Testis (tissue), 3 donors: ENCODE data around the gene AUTS2. TPM values are rescaled to one million over a fixed set of nuclear protein-coding genes. Genes with fewer than 3 reads are reported as not detected.

Experiments used
- DNase-seq: peaks from one replicate; pipeline ENCODE4 v3.0.0-alpha.2; 2019
- H3K27ac ChIP-seq, 2 donors: fragments of 200-600 bp; sonication (generic); one replicate each; pipeline ENCODE4 v1.5.1; 2019
- H3K27me3 ChIP-seq: fragments of 200-600 bp; sonication (generic); one replicate; pipeline ENCODE4 v1.5.1; 2019
- H3K36me3 ChIP-seq: fragments of 200-600 bp; sonication (generic); one replicate; pipeline ENCODE4 v1.5.1; 2017; ENCODE audit warnings: low read depth; ENCODE audit errors: missing control alignments
- H3K4me1 ChIP-seq: fragments of 200-600 bp; sonication (generic); one replicate; pipeline ENCODE4 v1.5.1; 2019
- H3K4me3 ChIP-seq, 2 donors: fragments of 200-600 bp; sonication (generic); one replicate each; pipeline ENCODE4 v1.5.1; 2017 to 2019
- H3K9me3 ChIP-seq: fragments of 200-600 bp; sonication (generic); one replicate; pipeline ENCODE4 v1.5.1; 2017
- POLR2A ChIP-seq: fragments of 450-650 bp; IDR thresholded peaks from one replicate; pipeline ENCODE4 v1.6.1; 2017; ENCODE audit warnings: antibody characterized with exemption, mild to moderate bottlenecking, moderate library complexity
- WGBS, 2 donors: methylation state at CpG; one replicate each; pipeline ENCODE4 v1.1.5; 2018; 5-methylcytosine and 5-hydroxymethylcytosine counted together
- intact Hi-C: fragments of 100-400 bp; cut with DNase I; formaldehyde crosslinking; loops from one replicate; pipeline ENCODE4 v1.15.1; 2023; ENCODE audit warnings: low total_unique reads
- polyA plus RNA-seq: library from polyadenylated mRNA; stranded (reverse); fragments of 350-450 nt; fragmentation: Illumina TruSeq; extraction: RNeasy Lipid Tissue Mini Kit (QIAGEN cat#74804); gene quantifications from one replicate; pipeline ENCODE4 v1.2.3, GENCODE V29; 2014; ENCODE audit warnings: low read depth, low replicate concordance; ENCODE audit not compliant: insufficient read depth
- total RNA-seq, 2 donors: library from RNA; depleted of rRNA; stranded (reverse); fragments of >200 nt; gene quantifications; one replicate each; pipeline ENCODE4 v1.2.3, GENCODE V29; 2016
- TF ChIP-seq, protein P1 (sequence below), 3 experiments: fragments of 450-650 bp in 2 of 3; fragments of 200-600 bp in 1 of 3; sonication (generic) in 1 of 3; IDR thresholded peaks; one replicate each; pipeline ENCODE4 v1.5.1; 2016 to 2019; ENCODE audit warnings: antibody characterized with exemption in 3 of 3, mild to moderate bottlenecking in 2 of 3, moderate library complexity in 1 of 3

AUTS2 gene
- total and polyA plus RNA-seq, 3 donors from 2014 or later = 21.3 to 75.5 (median 56.1) TPM

DNA sequence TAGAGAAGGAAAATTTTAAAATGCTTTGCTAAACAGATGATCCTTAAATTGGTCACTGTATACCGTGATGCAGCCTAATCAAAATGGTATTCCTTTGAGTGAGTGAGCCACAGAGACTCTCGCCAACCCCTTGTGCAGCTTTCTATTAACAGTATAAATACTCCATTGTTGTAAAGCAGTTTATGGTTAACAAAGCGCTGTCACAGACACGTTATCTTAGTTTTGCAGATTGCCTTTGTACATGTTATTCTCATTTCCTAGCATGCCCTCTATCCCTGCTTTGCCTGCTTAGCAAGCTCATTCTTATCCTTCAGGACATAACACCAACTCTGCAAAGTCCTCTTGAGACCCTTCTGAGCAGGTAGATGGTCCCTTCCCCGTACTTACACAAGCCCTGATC, 694.4 kb downstream of the AUTS2 start:
- no peaks in the 10 kb centered on the region for H3K36me3 ChIP-seq
- DNase-seq = no peak
- no peak overlapping the region for H3K27ac ChIP-seq
- intact Hi-C loops = no loop called here
- H3K4me1 ChIP-seq = no peaks in the 10 kb centered on the region
- H3K4me3 ChIP-seq = no peak overlapping the region
- H3K9me3 ChIP-seq = no peaks in the 10 kb centered on the region
- WGBS, 2 donors = 65 to 80% methylated on average over 5 of the region's 5 CpGs
- H3K27me3 ChIP-seq = no peaks in the 10 kb centered on the region
- TF ChIP-seq POLR2A = no peak
- TF ChIP-seq, protein P1, sequence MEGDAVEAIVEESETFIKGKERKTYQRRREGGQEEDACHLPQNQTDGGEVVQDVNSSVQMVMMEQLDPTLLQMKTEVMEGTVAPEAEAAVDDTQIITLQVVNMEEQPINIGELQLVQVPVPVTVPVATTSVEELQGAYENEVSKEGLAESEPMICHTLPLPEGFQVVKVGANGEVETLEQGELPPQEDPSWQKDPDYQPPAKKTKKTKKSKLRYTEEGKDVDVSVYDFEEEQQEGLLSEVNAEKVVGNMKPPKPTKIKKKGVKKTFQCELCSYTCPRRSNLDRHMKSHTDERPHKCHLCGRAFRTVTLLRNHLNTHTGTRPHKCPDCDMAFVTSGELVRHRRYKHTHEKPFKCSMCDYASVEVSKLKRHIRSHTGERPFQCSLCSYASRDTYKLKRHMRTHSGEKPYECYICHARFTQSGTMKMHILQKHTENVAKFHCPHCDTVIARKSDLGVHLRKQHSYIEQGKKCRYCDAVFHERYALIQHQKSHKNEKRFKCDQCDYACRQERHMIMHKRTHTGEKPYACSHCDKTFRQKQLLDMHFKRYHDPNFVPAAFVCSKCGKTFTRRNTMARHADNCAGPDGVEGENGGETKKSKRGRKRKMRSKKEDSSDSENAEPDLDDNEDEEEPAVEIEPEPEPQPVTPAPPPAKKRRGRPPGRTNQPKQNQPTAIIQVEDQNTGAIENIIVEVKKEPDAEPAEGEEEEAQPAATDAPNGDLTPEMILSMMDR (IDR thresholded peaks at IDR 0.05) = no peak

DNA sequence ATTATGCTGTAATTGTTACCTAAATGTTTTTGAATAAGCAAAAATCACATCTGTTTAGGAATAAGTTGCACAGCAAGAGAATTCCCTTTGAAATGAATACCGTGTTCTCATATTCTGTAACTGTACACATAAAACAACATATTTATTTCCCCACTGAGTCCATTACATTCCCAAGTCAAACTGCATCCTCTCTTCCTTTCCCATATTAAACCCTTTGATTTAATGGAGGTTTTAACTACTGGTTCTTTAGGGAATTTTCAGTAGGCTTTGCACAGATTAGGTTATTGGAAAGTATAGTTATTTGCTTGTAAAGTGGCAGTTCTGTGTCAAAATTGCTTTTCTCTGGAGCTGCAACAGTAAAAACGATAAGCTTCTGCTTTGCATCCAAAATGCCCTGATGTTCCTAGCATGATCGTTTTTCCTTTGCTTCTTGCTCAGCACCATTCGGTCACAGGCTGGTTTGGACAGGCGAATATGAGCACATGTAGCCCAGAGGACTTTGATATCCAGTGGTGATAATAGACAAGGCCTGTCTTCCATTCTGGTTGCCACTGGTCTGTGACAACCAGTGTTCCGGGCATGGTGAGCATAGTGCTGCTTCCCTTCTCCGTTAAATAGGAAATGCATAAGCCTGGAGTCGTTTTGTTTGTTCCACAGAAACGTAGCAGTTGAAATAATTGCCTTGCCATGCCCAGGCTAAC, 696.1 kb downstream of the AUTS2 start:
- Histone ChIP-seq H3K9me3 (no peaks in the 10 kb centered on the region), H3K4me1 (no peaks in the 10 kb centered on the region), H3K36me3 (no peaks in the 10 kb centered on the region), H3K27ac (no peak overlapping the region), H3K27me3 (no peaks in the 10 kb centered on the region), H3K4me3 (no peak overlapping the region)
- 88 to 92% methylated on average over 9 of the region's 9 CpGs for WGBS, 2 donors
- no peak for DNase-seq
- no peak for TF ChIP-seq POLR2A
- TF ChIP-seq, protein P1 (IDR thresholded peaks at IDR 0.05) = no peak
- intact Hi-C loops = no loop called here

DNA sequence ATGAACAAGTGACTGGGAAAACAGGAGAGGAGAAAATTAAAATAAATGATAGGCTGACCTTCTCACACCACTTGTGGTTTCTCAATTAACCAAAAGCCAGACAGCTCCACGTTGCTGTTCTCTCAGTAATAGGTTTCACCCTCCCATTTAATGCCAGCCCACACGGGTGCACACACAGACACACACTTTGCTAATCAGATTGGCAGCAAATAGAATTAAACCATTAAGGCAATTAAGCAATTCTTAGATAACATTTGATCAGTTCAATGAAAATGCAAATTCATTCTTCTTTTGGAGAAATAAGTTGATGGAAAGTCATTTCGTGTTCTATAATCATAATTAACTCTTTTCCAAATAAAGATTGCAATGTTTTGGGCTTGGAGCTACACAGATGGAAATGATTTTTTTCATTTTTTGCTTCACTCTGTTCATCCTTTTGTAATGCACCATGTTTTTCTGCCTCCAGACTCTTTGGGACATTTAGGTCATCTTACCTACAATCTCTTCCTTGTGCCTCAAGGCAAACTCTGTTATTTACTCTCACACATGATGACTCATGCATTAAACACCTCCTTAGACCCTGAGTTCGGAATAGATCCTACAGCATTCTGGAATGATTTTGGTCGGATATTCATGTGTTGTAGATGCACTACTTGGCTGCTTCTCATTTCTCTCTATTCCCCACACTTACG, 700.7 kb downstream of the AUTS2 start:
- Histone ChIP-seq H3K4me1 (no peaks in the 10 kb centered on the region), H3K36me3 (no peaks in the 10 kb centered on the region), H3K27me3 (no peaks in the 10 kb centered on the region), H3K9me3 (no peaks in the 10 kb centered on the region), H3K4me3 (no peak overlapping the region), H3K27ac (no peak overlapping the region)
- TF ChIP-seq, protein P1 (IDR thresholded peaks at IDR 0.05) = no peak
- no peak for TF ChIP-seq POLR2A
- WGBS, 2 donors = 87 to 92% methylated on average over 6 of the region's 6 CpGs
- intact Hi-C loops = no loop called here
- no peak for DNase-seq

DNA sequence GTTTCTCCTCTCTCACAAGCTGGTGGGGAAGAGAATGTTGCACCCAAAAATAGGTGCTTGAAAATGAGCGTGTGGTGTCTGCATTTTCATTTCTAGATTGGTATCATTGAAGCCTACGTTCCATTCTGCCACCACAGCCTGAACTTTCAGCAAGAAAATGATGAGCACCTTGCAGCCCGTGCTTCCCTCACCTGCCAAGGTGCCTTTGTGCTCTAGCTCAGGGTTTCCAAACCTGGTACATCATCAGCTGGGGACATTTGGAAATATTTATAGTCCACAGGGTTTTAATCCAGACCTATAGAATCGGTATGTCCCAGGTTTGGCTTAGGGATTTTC, 701.2 kb downstream of the AUTS2 start:
- no peak for DNase-seq
- no peaks in the 10 kb centered on the region for H3K36me3 ChIP-seq
- TF ChIP-seq POLR2A = no peak
- TF ChIP-seq, protein P1 (IDR thresholded peaks at IDR 0.05) = no peak
- whole genome bisulfite sequencing, 2 donors = 91 to 95% methylated on average over 4 of the region's 4 CpGs
- no peaks in the 10 kb centered on the region for H3K4me1 ChIP-seq
- H3K27ac ChIP-seq = no peak overlapping the region
- no peaks in the 10 kb centered on the region for H3K27me3 ChIP-seq
- intact Hi-C loops = no loop called here
- H3K4me3 ChIP-seq = no peak overlapping the region
- no peaks in the 10 kb centered on the region for H3K9me3 ChIP-seq
